Activated naive CD8-positive, alpha-beta T cell treated with anti-CD3 and anti-CD28 coated beads, Interleukin-2, amount 10 ng/mL, durations not matched to agents 7 days and 5 days (primary cell): ENCODE measurements around the gene KNCN. TPM values are rescaled to one million over a fixed set of nuclear protein-coding genes. Genes with fewer than 3 reads are reported as not detected.

Experiments
- ATAC-seq: fragments of 150-1000 bp; cut with Tn5 transposase; one replicate; pipeline ENCODE4 v1.10.0; 2021; ENCODE audit warnings: low read depth, moderate library complexity
- POLR2A ChIA-PET: fragments of 350-600 bp; sonication (Branson Sonifier 250); formaldehyde crosslinking; loops from one replicate; lab custom pipeline; 2021; ENCODE audit warnings: antibody characterized with exemption; lab: Charles Lee
- DNase-seq: peaks from one replicate; pipeline ENCODE4 v3.0.0; 2021
- H3K27ac Mint-ChIP-seq: one replicate; pipeline ENCODE4 v1.8.0; 2022; ENCODE audit warnings: mild to moderate bottlenecking, mixed read lengths
- H3K27me3 Mint-ChIP-seq: one replicate; pipeline ENCODE4 v1.8.0; 2022; ENCODE audit warnings: mild to moderate bottlenecking, moderate library complexity, mixed read lengths
- H3K36me3 Mint-ChIP-seq: one replicate; pipeline ENCODE4 v1.8.0; 2021; ENCODE audit warnings: mild to moderate bottlenecking, mixed read lengths
- H3K4me1 Mint-ChIP-seq: one replicate; pipeline ENCODE4 v1.8.0; 2021; ENCODE audit warnings: mixed read lengths
- H3K4me3 Mint-ChIP-seq: one replicate; pipeline ENCODE4 v1.8.0; 2022; ENCODE audit warnings: mild to moderate bottlenecking, moderate library complexity, mixed read lengths
- H3K9me3 Mint-ChIP-seq: one replicate; pipeline ENCODE4 v1.8.0; 2021; ENCODE audit warnings: mixed read lengths
- total RNA-seq, 2 experiments: library from RNA; stranded (reverse); gene quantifications; one replicate each; pipeline ENCODE4 v1.2.3, GENCODE V29; 2021

KNCN gene
- total RNA-seq, 2 experiments from 2014 or later: not detected

DNA sequence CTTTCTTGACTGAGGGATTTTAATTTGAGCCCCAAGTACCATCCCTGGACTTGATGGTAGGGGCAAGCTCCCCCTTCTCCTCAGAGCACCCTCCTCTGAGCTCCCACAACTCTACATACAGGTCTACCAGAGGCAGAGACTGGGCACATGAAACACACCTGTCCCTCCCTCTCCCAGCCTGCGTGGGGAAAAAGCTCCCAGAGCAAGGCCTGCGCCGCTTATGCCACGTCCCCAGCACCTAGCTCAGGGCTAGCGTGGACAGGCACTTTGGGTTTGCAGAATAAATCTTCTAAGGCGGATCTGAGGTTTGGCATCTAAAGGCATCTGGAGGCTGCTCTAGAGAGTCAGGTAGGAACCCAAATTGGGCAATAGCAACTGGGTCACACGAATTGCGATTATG, 7.5 kb upstream of the KNCN start:
- H3K27me3 Mint-ChIP-seq: no peaks in the 10 kb centered on the region
- DNase-seq: no peak
- H3K4me3 Mint-ChIP-seq: no peak overlapping the region
- H3K36me3 Mint-ChIP-seq: peaks cover 18% of the 10 kb centered on the region
- ATAC-seq: no peak
- H3K9me3 Mint-ChIP-seq: no peaks in the 10 kb centered on the region
- H3K4me1 Mint-ChIP-seq: peaks cover 4% of the 10 kb centered on the region
- POLR2A ChIA-PET: no interaction called here
- H3K27ac Mint-ChIP-seq: no peak overlapping the region

DNA sequence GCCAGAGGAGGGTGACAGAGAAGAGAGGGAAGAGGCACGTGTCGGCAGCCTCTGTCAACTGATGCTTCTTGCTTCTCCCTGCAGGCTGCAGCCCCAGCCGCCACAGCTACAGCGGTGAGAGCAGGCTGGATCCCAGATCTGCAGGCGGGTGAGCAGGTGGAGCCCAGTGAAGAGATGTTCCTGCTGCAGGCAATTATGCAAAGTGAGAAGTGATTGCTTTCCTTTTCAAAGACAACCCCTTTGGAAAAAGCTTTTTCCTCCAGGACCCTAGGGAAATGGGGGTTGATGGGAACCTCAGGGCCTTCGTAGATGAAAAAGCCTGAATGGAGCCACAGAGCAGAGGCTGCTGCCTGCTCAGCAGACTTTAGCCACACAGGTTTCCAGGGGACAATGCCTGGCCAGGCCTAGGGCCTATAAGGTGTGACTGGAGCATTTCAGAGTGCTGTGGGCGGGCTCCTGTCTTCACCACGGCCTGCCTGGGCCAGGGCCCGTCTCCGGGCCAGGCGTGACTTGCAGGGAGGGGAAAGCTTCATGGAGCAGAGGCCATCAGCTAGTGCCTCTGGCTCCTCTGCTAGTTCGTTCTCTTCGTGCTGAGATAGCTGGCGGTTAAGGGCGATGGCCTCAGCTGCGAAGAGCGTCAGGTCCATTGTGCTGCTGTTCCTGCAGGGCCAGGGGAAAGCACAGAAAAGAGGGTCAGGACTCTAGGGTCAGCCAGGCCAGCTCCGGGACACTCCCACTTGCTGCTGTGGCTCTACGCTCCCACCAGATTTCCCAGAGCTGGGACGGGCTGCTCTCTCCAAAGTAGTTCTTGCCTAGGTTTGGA, 6.9 kb upstream of the KNCN start:
- no peaks in the 10 kb centered on the region for H3K27me3 Mint-ChIP-seq
- POLR2A ChIA-PET: no interaction called here
- H3K36me3 Mint-ChIP-seq: peaks cover 16% of the 10 kb centered on the region
- H3K4me3 Mint-ChIP-seq: no peak overlapping the region
- peaks cover 4% of the 10 kb centered on the region for H3K4me1 Mint-ChIP-seq
- no peak overlapping the region for H3K27ac Mint-ChIP-seq
- H3K9me3 Mint-ChIP-seq: no peaks in the 10 kb centered on the region
- DNase-seq (no peak), ATAC-seq (no peak)

GRCh38 chr1:46557403-46557802, 6.0 kb upstream of the KNCN start:
- H3K36me3 Mint-ChIP-seq: peaks cover 10% of the 10 kb centered on the region
- no peaks in the 10 kb centered on the region for H3K27me3 Mint-ChIP-seq
- no peak for DNase-seq
- no peak overlapping the region for H3K4me3 Mint-ChIP-seq
- no peak overlapping the region for H3K27ac Mint-ChIP-seq
- POLR2A ChIA-PET: no interaction called here
- H3K4me1 Mint-ChIP-seq: peaks cover 4% of the 10 kb centered on the region
- no peaks in the 10 kb centered on the region for H3K9me3 Mint-ChIP-seq
- no peak for ATAC-seq

DNA sequence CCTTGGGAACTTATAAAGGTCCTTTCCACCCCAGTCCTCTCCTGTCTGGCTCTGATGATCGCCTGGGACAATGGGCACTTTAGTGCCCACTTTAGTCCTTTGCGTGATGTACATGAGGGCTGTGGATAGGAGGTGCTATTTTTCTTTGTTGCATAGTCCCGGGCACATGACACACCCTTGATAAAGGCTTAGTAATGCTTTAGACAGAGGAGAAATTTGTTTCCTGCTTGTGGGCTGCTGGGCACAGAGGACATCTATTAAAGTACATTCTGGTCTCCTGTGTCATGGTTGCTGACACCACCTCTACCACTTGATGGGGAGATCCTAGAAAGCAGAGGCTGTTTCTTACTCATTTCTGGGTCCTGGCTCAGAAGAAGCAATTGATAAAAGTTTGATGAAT, 5.4 kb upstream of the KNCN start:
- ATAC-seq (peak; percentile 36), DNase-seq (no peak)
- Mint-ChIP-seq H3K9me3 (no peaks in the 10 kb centered on the region), H3K4me3 (no peak overlapping the region), H3K4me1 (peaks cover 4% of the 10 kb centered on the region), H3K36me3 (peaks cover 8% of the 10 kb centered on the region), H3K27ac (no peak overlapping the region), H3K27me3 (no peaks in the 10 kb centered on the region)
- POLR2A ChIA-PET: no interaction called here

DNA sequence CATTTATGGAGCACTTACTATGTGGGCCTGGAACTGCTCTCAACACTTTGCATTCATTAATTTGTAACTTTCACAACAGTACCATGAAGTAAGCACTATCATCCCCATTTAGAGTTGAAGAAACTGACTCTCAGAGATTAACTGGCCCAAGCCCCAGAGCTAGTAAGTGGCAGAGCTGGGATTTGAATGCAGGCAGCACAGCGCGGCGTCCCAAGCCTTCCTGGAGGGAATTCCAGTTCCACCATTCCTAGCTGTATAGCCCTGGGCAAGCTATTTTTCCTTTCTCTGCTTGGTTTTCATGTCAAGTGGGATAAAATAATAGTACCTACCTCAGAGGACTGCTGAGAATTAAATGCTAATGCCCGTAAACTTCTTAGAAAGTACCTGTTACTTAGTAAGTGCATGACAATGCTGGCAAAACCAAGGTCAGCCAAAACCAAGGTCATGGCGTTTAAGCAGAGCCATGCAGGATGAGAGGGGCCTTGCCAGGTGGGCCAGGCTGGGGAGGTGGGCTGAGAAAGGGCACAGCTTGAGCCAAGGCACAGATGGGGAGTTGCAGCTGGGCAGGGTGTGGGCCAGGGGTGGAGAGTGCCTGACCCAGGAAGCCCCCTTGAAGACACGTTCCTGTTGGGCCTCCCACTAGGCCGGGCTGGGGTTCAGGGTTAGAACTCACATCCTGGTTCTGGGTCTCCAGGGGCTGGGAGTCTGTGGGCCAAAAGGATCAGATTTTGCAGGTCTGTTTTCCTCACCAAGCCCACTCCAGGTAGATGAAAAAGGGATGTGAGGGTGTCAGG, 4.6 kb upstream of the KNCN start:
- ATAC-seq: no peak
- Mint-ChIP-seq H3K36me3 (peaks cover 4% of the 10 kb centered on the region), H3K9me3 (no peaks in the 10 kb centered on the region), H3K4me1 (peaks cover 4% of the 10 kb centered on the region), H3K4me3 (no peak overlapping the region), H3K27ac (no peak overlapping the region), H3K27me3 (no peaks in the 10 kb centered on the region)
- POLR2A ChIA-PET: interaction anchor here (0.6 to 1.2 kb wide), 2 partner anchors 12 to 25 kb away, joined by 3 to 4 read pairs; no protein-coding TSS in a partner anchor
- DNase-seq: no peak

DNA sequence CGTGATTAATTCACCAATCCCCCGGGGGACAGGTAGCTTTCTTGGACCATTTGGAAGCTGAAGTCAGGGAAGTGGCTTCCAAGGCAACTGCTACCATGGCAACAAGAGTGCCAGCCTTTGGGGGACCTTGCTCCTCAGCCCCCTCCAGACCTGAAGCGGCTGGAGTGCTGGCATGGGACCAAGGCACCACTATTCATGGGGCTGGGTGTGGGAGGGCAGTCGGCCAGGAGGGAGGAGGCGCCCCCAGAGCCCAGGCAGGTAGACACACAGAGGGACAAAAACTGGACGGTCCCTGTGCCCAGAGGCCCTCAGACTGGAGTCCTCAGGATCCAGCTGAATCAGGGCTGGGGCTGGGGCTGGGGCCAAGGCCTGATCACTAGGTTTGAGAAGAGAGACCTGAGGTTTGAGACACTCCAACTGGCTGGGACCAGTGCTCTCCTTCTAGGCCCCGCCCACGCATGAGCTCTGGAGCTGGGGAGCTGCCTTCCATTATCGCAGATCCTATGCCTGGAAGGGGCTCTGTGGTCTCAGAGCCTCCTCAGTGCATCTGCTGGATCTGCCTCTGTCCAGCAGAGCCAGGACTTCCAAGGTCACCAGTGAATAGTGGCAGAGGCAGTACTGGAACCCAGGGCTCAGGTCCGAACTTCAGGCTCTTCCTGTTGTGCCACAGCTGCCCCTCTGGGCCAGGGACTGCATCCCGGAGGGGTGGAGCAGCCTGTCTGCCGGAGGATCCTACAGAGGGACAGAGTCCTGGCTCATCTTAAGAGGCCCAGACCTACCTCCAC, 3.3 kb upstream of the KNCN start:
- H3K27me3 Mint-ChIP-seq: no peaks in the 10 kb centered on the region
- DNase-seq (no peak), ATAC-seq (no peak)
- peaks cover 2% of the 10 kb centered on the region for H3K36me3 Mint-ChIP-seq
- peaks cover 6% of the 10 kb centered on the region for H3K4me1 Mint-ChIP-seq
- no peaks in the 10 kb centered on the region for H3K9me3 Mint-ChIP-seq
- POLR2A ChIA-PET: interaction anchor here (1.2 kb wide), 1 partner anchor 26 kb away, joined by 3 read pairs; no protein-coding TSS in a partner anchor
- H3K27ac Mint-ChIP-seq: no peak overlapping the region
- H3K4me3 Mint-ChIP-seq: no peak overlapping the region

DNA sequence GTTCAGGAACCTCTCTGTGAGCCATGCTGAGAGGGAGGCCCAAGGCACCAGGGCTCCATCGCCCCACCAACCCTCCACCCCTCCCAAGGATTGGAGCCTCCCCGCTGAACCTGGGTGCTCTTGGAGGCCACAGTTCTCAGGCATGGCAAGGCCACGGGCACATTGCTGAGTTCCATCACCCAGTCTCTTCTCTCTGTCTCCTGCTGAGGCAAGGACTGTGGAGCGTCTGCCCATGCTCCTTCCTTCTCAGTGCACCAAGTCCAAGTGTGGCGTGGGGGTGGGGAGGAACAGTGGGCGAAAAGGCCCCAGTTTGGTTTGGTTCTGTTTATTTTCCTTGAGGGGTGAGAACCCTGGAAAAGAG, 2.8 kb upstream of the KNCN start:
- Mint-ChIP-seq H3K36me3 (no peaks in the 10 kb centered on the region), H3K27me3 (no peaks in the 10 kb centered on the region), H3K4me3 (no peak overlapping the region), H3K27ac (no peak overlapping the region), H3K4me1 (peaks cover 12% of the 10 kb centered on the region), H3K9me3 (no peaks in the 10 kb centered on the region)
- POLR2A ChIA-PET: no interaction called here
- ATAC-seq (no peak), DNase-seq (no peak)

DNA sequence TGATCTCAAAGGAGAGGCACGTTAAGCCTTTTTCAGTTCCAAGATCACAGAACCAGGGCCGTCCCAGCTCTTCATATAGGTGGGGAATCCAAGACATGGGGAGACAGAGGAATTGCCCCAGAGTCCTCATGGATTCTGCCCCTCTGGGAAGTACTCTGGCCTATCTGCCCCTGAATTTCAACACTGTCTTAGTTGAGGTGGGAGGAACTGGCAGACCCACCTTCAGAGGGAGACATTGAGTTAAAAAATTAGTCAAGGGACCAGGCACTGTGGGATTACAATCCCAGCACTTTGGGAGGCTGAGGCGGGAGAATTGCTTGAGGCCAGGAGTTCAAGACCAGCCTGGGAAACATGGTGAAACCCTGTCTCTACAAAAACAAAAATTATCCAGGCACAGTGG, 2.1 kb upstream of the KNCN start:
- no peaks in the 10 kb centered on the region for H3K36me3 Mint-ChIP-seq
- no peak overlapping the region for H3K27ac Mint-ChIP-seq
- no peak overlapping the region for H3K4me3 Mint-ChIP-seq
- POLR2A ChIA-PET: interaction anchor here (0.9 kb wide), 1 partner anchor 165 kb away, joined by 3 read pairs; the partner anchor contains the start of gene EFCAB14
- H3K4me1 Mint-ChIP-seq: peaks cover 13% of the 10 kb centered on the region
- H3K27me3 Mint-ChIP-seq: no peaks in the 10 kb centered on the region
- ATAC-seq (no peak), DNase-seq (no peak)
- no peaks in the 10 kb centered on the region for H3K9me3 Mint-ChIP-seq

DNA sequence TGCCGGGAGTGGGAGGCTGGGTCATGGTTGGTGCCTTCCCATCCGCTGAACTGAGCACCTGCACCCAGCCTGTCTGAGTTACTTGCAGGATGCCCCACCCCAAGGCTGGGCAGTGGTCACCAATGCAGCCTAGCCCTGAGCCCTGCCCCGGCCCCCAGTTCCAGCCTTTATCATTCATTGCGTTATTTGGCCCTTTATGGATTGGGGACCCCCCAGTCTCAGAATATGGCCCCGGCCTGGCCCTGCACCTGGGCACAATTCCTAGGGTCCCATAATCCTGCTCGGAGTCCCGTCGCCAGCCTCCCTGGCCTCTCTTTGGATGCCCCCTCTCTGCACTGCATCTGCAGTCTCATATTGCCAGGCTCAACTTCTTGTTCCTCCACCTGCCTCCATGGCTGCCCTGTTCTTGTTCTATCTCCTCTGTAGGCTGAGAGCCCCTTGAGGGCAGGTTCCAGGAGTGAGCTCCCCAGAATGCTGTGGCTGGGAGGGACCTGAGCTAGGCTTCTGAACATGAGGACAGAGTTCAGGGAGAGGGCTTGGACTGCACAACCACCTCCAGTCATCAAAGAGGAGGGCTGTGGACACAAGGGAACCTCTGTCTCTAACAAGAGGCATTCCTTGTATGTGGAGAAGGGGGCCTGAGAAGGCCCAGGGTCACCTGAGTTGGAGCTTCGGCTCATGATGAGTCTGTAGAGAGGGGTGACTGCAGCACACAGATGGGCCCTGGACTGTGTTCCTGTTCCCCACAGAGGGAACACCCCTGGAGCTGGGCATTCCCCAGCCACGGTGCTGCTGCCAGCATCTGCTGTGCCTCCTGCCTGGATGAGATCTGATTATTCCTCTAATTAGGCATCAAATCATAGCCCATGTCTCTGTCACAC, 1.1 kb upstream of the KNCN start:
- no peaks in the 10 kb centered on the region for H3K9me3 Mint-ChIP-seq
- POLR2A ChIA-PET: interaction anchor here (0.9 kb wide), 1 partner anchor 166 kb away, joined by 3 read pairs; the partner anchor contains the start of gene EFCAB14
- no peaks in the 10 kb centered on the region for H3K36me3 Mint-ChIP-seq
- H3K4me3 Mint-ChIP-seq: no peak overlapping the region
- H3K27me3 Mint-ChIP-seq: no peaks in the 10 kb centered on the region
- no peak for DNase-seq
- ATAC-seq: no peak
- peak overlapping the region; percentile 55 for H3K27ac Mint-ChIP-seq
- peaks cover 16% of the 10 kb centered on the region for H3K4me1 Mint-ChIP-seq

- Mint-ChIP-seq H3K27ac (no peak overlapping the region), H3K4me1 (peaks cover 19% of the 10 kb centered on the region), H3K9me3 (no peaks in the 10 kb centered on the region), H3K27me3 (peaks cover 11% of the 10 kb centered on the region), H3K36me3 (no peaks in the 10 kb centered on the region), H3K4me3 (no peak overlapping the region)
- POLR2A ChIA-PET: interaction anchor here (1.4 to 4.4 kb wide), 2 partner anchors 53 to 117 kb away, joined by 3 to 22 read pairs; partner anchors contain the start of gene MKNK1
- no peak for DNase-seq
- ATAC-seq: no peak
Measured at GRCh38 chr1:46550751-46551231, 656 bp downstream of the KNCN start.

GRCh38 chr1:46549697-46550681, 1.5 kb downstream of the KNCN start:
- Mint-ChIP-seq H3K27me3 (peaks cover 19% of the 10 kb centered on the region), H3K36me3 (no peaks in the 10 kb centered on the region), H3K27ac (peak overlapping the region; percentile 77), H3K4me1 (peaks cover 20% of the 10 kb centered on the region), H3K9me3 (no peaks in the 10 kb centered on the region), H3K4me3 (peak overlapping the region; percentile 48)
- POLR2A ChIA-PET: interaction anchor here (0.6 to 4.4 kb wide), 5 partner anchors 17 to 118 kb away, joined by 3 to 22 read pairs (median 4); partner anchors contain the start of gene MKNK1
- DNase-seq (peak; percentile 73), ATAC-seq (peak; percentile 87)
